Activated CD4-positive, CD25-positive, alpha-beta regulatory T cell treated with anti-CD3 and anti-CD28 coated beads, Interleukin-2, amount 50 U/mL, for 16 hours (primary cell): ENCODE results near the gene VIPAS39.
"Not testable (repeated sequence)": the region's sequence is repeated elsewhere in the genome, so short reads cannot be mapped to it uniquely, and the experiment has no call there.

ENCODE experiments used
- DNase-seq: peaks from one replicate; pipeline ENCODE4 v3.0.0-alpha.2; 2020; ENCODE audit warnings: low read depth, low spot score

Gene VIPAS39

DNA sequence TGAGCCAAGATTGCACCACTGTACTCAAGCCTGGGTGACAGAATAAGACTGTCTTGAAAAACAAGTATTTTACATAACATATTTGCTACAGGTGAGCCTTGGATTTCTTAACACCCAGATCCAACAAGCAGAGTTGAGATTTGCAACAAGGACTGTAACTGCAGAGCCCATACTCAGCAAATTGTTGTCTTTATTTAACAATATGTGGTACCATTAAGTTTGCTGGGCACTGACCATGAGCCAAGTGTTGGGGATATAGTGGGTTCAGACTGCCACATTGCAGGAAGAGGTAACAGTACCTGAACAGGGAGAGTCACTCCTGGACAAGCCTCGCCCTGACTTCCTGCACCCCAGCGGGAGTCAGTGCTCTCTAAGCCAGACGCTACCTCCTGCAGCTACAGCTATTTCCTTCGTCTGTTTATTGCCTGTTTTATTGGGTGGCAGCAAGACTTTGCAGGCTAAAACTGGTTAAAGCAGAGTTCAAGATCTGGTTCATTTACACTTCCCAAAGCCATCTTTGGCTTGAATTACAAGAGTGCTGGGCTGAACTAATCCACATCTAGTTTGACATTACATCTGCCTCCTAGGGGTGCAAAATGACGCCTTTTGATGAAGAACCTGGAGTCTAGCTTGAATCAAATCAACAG, 12.9 kb upstream of the VIPAS39 start:
- DNase-seq = no peak

DNA sequence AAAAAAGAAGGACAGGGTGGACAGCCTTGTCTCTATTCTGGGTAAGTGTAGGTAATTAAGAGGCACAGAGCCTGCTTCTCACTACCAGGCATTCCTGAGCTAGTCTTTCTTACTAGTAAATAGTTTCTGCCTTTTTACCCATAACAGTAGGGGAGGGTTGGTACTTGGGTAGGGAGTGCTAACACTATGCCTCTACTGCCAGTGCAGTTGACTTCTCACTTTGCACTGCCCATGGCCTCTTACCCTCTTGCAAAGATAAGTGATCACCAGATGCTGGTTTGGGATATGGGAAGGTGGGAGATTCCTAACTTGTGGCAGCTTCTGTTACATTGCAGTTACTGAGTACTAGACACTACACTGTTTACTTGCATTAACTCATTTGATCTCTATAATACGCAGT, 12.1 kb upstream of the VIPAS39 start:
- no peak for DNase-seq

DNA sequence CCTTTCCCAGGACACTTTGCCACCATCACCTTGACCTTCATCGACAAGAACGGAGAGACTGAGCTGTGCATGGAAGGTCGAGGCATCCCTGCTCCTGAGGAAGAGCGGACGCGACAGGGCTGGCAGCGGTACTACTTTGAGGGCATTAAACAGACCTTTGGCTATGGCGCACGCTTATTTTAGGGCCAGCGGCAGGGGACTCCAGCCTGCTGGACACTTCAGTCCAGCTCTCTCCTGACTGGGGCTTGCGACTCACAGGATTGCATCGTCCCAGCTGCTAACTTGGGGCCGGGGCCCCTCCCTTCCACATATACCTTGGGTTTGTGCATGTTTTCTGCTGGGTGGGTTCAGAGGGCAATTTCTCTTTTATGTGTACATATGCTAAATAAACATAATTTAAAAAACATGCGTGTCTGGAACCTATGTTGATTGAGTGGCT, 11.7 kb upstream of the VIPAS39 start:
- DNase-seq = no peak

DNA sequence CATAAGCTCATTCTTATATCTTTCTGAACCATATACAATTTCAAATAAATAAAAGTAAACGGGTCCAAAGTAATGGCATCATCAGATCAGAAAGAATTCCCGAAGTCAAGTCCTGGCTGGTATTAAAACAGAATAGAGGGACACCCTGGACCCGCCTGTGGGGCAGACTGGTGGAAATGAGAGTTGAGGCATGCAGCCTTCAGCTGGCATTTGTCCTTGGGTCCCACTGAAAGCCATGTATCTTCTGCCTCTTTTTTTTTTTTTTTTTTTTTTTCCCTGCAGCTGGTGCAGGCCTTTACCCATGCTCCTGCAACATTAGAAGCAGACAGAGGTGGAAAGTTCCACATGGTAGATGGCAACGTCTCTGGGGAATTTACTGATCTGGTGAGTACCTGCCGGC, 10.4 kb upstream of the VIPAS39 start:
- no peak for DNase-seq

DNA sequence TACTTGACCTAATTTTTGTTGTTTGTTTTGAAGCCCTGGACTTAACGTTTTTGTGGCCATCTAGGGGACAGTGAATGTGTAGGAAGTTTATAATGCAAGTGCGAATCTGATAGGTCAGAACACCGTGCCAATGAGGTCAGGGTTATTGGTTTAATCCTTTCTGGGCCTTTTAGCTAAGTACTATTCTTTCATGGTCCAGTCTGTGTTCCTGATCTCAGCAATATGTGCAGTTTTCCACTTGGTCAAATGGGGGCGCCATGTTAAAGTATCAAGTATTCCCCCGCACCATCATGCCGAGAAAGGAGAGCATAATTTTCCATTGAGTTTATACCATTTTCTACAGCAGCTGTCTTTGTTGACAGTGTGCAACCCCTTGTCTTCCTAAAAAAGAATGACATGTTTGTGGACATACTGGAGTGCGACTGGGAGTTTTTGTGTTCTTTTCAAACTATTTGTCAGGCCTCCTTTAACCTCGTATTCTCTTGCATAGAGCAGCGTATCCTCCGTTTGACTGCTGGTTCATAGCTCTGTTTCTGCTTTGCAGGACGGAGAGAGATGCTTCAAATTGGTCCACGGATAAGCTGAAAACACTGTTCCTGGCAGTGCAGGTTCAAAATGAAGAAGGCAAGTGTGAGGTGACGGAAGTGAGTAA, 1.8 kb upstream of the VIPAS39 start:
- DNase-seq = peak; percentile 27

DNA sequence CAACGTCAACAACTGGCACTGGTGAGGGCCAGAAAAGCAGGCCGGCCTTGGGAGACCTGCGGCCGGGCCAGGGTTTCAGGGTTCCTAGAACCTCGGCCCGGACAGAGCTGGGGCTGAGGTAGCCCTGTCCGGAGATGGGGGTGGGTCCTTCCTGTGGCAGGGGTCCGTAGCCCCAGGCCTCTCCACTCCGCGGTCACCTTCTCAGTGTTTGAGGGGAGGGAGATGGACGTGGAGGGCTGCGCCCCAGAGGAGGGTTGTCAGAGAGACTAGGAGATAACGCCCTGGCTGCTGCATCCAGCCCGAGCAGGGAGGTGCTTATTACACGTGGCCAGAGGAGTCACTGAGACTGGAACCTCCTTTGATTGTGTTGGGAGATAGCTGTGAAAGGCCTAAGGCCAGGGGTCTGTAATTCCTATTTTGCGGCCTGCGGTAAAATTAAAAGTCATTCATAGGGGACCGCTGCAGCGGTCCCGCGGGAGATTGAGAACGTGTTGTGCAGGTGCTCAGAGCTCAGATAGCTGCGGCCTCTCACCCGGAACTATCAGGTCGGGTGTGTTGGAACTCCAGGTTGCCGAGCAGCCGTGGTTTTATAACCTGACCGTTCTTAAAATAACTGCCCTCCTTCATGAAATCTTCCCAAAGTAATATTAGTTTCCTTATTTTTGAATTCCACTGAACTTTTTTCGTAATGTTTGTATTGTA, 999 bp upstream of the VIPAS39 start:
- no peak for DNase-seq

DNA sequence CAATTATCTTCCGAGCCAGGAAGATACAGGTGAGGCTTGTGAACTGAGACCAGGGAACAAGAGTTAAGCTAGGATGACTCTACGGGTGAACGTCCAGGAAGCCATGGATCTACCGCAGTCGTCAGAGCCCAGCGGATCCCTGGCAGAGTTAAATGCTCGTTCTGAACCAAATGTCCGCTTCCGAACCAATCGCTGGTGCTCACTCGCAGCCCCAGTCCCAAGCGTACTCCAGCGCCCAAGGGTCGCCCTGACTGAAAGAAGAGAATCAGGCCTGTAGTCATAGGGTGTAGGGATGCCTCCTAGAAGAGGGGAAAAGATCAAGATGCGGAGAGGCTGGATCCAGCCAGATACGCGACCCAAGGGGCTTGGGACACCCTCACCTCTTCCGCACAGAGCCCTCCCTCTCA, 283 bp downstream of the VIPAS39 start:
- DNase-seq = no peak

DNA sequence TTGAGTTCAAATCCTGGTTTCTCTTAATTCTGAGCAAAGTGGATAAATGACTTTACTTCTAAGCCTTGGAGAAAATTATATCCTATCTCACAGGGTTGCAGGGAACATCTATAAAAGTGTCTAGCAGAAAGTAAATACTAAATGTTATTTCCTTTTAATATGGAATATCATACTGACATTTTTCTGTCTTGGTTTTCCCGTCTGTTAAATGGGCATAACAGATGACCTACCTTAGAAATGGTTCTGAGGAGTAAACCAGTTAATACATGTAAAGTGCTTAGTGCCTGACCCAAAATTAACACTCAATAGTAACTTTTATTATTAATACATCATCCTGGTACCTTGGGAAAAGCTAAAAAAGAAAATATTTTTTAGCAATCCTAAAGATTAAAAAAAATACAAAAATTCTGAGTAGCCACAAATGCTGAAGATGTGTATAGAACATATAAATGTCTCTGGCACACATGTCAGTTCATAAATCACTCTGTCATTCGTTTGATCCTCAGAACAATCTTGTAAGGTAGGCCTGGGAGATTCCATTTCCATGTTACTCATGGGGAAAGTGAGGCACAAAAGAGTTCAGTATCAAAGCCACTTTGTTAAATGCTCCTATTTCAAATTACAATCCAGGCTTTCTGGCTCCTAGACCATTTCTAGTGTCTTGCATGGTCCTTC, 1.3 kb downstream of the VIPAS39 start:
- DNase-seq = no peak

DNA sequence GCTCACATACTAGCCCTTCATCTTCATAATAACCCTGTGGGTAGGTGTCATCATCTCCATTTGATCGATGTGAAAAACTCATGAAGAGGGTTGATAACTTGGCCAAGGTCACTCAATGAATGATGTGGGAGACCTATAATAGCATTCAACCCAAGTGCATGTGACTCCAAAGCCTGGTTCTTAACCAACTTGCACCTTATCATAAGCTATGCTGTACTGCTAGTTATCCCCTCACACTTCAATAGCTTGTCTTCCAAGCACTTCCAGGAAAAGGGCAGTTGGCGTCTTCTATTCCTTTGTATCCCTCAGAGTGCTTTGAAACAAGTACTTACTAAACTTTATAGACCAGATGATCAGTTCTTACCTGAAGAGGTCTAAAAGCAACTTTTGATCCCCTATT, 15.2 kb downstream of the VIPAS39 start:
- DNase-seq = no peak

DNA sequence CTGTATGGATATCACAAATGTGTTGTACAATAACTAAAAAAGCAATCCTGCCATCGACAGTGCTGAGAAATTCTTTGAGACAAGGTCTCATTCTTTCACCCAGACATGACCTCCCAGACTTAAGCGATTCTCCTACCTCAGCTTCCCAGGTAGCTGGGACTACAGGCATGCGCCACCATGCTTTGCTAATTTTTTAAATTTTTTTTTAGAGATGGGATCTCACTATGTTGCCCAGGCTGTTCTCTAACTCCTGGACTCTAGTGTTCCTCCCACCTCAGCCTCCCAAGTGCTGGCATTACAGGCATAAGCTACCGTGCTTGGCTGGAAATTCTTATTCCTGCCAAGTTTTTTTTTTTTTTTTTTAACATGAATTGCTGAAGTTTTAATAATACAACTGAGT, 17.5 kb downstream of the VIPAS39 start:
- no peak for DNase-seq

DNA sequence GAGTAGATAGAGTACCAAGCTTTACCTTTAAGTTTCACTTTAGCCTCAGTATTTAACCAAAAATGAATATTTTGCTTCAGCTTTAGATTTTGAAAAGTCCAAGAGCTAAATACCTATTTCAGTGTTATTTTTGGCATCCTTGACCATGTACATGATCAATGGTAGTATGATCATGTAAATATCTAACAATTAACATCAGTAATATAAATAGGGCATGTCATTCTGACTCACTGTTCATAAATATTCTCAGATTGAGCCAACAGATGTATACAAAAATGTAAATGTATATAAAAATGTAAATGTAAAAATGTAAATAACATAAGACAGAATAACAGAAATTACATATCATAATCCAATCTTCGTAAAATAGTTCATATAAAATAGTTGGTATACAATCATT, 18.8 kb downstream of the VIPAS39 start:
- no peak for DNase-seq

DNA sequence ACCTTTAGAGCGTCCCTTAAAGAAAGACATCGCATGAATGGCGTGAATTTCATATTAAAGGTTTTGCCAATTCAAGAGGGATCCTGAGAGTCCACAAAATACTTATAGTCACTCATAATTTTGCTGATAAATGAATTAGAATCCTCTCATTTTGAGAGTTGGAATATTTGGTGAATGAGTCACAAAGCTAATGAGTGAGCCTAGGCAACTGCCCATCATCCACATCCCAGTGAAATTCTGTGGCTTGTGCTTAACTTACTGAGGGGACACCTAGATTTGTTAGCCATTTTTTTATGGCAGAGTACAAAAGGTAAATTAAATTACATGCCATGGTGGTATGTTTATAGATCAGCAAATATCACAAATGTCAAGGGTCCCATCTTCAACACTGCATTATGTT, 21.4 kb downstream of the VIPAS39 start:
- DNase-seq = no peak

DNA sequence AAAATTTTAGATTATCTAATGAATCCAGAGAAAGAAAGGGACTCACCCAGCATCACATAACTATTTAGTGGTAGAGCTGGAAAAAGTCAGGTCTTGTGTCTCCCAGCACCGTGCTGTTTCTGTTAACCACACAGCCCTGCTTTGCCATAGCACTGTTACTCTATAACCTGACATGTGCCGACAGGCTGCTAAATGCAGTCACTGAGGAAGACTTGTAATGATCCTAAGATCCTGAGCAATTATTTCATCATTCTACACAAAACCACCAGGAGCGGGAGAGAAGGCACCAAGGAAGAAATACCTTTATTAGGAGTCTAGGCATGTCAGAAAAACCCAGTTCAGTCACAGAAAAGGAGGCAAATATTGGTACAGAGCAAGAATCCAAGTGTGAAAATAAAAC, 31.0 kb downstream of the VIPAS39 start:
- DNase-seq = no peak

DNA sequence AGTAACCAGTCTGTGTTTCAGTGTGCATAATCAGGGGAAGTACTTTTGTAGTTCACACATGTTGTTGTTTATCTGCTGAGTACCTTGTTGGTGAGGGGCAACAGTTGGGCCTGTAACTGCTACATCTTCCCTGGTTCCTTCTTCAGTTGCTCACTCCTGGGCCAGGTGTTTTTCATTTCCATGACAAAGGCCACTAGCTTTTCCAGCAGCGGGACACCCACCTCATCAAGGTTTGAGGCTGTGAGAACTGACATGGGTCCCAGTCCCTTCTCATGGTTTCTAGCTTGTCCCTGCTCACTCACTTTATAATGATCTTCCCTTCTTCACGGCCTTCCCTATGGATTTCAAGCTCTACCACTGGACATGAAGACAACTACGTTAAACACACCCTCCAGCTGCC, 32.5 kb downstream of the VIPAS39 start:
- no peak for DNase-seq

DNA sequence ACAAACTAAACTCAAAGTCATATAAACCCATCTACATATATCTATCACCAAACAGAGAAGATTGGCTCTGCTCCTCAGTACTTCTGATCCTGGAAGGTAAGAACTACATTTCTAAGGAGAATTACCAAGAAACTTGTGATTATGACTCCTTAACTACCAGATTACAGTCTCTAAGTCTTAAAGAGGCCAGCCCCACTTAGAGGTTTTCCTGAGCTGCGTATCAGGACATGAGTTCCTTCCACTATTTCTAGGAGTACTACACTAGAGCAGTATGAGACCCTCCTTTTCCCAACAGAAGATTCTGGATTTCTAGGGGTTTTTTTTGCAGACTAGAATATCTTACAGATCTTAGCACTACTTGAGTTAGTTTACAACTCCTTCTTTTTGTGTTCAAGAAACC, 34.0 kb downstream of the VIPAS39 start, which contains the start of gene NOXRED1:
NOXRED1 (minus strand) TSS at position 101 of the 400 bp plus-strand sequence. CDS start 634 bp downstream, outside the sequence.
- no peak for DNase-seq

DNA sequence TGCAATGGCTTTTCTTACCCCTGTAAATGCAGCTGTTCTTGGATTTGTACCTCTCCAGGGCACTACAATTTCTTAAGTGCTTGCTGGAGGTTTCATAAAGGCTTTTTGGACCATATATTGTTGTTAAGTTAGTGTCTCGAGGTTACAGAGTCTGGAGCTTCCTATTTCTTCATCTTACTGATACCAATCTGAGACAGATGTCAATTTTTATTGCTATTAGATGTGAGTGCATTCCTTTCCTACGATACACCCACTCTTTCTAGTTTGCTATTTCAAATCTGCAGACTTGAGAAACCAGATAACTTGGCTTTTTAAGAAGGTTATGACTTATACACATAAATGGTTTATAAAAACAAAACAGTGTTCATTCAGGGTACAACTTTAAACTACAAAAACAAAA, 36.2 kb downstream of the VIPAS39 start:
- no peak for DNase-seq

DNA sequence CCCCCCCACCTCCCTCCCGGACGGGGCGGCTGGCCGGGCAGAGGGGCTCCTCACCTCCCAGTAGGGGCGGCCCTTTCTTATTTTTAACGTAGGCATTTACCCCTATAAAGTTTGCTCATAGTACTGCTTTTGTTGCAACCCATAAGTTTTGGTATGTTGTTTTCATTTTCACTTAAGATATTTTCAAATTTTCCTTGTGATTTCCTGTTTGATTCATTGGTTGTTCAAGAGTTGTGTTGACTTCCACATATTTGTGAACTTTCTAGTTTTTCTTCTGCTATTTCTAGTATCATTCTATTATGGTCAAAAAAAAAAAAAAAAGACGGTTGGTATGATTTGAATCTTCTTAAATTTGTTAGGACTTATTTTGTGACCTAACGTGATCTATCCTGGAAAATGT, 40.6 kb downstream of the VIPAS39 start:
- DNase-seq = no peak

DNA sequence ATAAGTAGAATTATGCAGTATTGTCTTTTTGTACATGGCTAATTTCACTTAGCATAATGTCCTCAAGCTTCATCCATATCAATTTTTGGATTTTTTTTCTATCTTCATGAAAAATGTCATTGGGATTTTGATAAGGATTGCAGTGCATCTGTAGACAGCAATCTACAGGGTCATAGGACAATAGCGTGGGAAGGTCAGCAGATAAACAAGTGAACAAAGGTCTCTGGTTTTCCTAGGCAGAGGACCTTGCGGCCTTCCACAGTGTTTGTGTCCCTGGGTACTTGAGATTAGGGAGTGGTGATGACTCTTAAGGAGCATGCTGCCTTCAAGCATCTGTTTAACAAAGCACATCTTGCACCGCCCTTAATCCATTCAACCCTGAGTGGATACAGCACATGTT, 41.3 kb downstream of the VIPAS39 start:
- DNase-seq = not testable (repeated sequence)

DNA sequence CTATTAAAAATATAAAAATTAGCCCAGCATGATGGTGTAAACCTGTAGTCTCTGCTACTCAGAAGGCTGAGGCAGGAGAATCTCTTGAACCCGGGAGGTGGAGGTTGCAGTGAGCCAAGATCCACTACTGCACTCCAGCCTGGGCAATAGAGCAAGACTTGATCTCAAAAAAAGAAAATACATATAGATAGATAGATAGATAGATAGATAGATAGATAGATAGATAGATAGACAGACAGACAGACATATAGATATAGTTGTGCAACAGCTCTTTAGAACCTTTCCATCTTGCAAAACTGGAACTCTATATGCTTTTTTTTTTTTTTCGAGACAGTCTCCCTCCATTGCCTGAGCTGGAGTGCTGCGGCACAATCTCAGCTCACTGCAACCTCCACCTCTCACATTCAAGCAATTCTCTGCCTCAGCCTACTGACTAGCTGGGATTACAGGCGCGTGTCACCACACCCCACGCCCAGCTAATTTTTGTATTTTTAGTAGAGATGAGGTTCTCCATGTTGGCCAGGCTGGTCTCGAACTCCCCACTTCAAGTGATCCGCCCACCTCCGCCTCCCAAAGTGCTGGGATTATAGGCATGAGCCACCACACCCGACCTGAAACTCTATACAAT, 41.9 kb downstream of the VIPAS39 start:
- DNase-seq = not testable (repeated sequence)

DNA sequence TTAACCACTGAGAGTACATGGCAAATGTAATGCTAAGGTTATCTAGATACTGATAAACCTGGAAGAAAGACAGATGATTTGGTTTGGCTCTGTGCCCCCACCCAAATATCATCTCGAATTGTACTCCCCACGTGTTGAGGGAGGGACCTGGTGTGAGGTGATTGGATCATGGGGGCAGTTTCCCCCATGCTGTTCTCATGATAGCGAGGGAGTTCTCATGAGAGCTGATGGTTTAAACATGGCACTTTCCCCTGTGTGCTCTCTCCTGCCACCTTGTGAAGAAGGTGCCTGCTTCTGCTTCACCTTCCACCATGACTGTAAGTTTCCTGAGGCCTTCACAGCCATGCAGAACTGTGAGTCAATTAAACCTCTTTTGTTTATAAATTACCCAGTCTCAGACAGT, 48.3 kb downstream of the VIPAS39 start:
- no peak for DNase-seq

DNA sequence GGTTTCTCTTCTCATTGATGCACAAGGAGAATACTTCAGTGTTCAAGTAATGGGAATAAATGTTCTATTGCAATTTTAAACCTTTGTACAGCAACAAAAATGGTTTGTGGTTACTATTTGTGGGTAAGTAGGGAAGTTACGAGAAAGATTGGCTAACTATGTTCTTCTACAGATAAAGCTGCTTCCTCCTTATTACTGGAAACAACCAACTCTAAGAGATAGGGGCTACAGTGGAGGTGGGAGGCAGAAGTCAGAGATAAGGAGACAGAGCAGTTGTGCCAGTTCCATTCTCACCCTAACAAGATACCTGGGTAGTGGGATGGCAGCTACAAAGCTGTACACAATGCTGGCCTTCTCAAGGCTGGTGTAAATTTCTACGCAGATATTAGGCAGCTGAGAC, 50.2 kb downstream of the VIPAS39 start:
- DNase-seq = no peak

DNA sequence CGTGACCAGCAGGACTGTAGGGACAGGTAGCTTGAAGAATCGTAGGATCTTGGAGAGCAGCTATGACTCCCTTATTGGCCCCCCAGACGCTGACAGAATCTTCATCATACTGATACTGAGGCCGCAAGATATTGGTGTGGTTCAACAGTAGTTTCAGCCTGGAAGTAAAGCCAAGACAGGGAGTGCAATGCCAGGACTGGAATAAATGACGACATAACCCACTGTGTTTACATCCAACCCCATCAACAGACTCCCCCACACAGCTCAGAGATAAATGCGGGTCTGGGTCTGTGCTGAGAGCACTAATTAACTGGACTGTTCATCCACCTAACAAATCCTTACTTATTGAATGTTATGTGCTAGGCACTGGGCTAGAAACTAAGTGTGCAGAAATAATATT, 50.7 kb downstream of the VIPAS39 start:
- no peak for DNase-seq
